ENCODE results near the gene GFM2. TPM values are rescaled to one million over a fixed set of nuclear protein-coding genes. Genes with fewer than 3 reads are reported as not detected.
"Not testable (repeated sequence)": the region's sequence is repeated elsewhere in the genome, so short reads cannot be mapped to it uniquely, and the experiment has no call there.

GFM2 gene
- polyA plus RNA-seq, 1 donor, result 26.1 TPM

GRCh38 chr5:74736759-74737158 is 30.2 kb downstream of the GFM2 start:
- no peaks in the 10 kb centered on the region for H3K9me3 ChIP-seq (ENCODE audit: control insufficient read depth, low read depth, low read length)
- DNase-seq, result no peak
- peaks cover 43% of the 10 kb centered on the region for H3K36me3 ChIP-seq (ENCODE audit: control insufficient read depth, insufficient read depth, low read length)
- no peak overlapping the region for H3K4me3 ChIP-seq (ENCODE audit: low read length)
- WGBS (ENCODE audit: insufficient coverage, low lambda C conversion rate), result 100% methylated on average over 2 of the region's 6 CpGs
- H3K27me3 ChIP-seq (ENCODE audit: control insufficient read depth, insufficient read depth, low read length), result no peaks in the 10 kb centered on the region
- H3K4me1 ChIP-seq (ENCODE audit: control insufficient read depth, insufficient read depth, low read length), result no peaks in the 10 kb centered on the region
- no peak overlapping the region for H3K27ac ChIP-seq (ENCODE audit: low read length)

DNA sequence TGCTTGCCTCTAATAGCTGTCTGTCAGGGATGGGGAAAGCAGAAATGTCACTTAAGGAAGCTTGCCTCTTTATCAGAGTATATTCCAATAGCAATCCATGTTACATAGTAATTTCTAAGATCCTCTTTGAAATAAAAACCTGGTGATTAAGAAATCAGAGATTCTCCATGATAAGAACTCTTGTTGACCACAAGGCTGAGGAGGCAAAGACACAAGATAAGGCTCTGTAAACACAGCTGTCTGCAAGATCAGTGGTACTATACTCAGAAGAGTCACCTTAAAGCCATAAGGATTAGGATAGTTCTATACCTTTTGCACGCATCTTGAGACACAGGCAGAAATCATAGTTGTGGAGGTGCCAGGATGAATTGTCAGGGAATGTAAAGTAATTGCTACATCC is 41.6 kb downstream of the GFM2 start:
- Histone ChIP-seq H3K36me3 (ENCODE audit: control insufficient read depth, insufficient read depth, low read length) (peaks cover 65% of the 10 kb centered on the region), H3K9me3 (ENCODE audit: control insufficient read depth, low read depth, low read length) (no peaks in the 10 kb centered on the region), H3K27me3 (ENCODE audit: control insufficient read depth, insufficient read depth, low read length) (no peaks in the 10 kb centered on the region), H3K4me1 (ENCODE audit: control insufficient read depth, insufficient read depth, low read length) (no peaks in the 10 kb centered on the region), H3K4me3 (ENCODE audit: low read length) (no peak overlapping the region), H3K27ac (ENCODE audit: low read length) (no peak overlapping the region)
- no peak for DNase-seq
- 80% methylated on average over 1 of the region's 1 CpG for WGBS (ENCODE audit: insufficient coverage, low lambda C conversion rate)

- Histone ChIP-seq H3K4me3 (ENCODE audit: low read length) (no peak overlapping the region), H3K27me3 (ENCODE audit: control insufficient read depth, insufficient read depth, low read length) (no peaks in the 10 kb centered on the region), H3K9me3 (ENCODE audit: control insufficient read depth, low read depth, low read length) (no peaks in the 10 kb centered on the region), H3K4me1 (ENCODE audit: control insufficient read depth, insufficient read depth, low read length) (no peaks in the 10 kb centered on the region), H3K36me3 (ENCODE audit: control insufficient read depth, insufficient read depth, low read length) (peaks cover 66% of the 10 kb centered on the region), H3K27ac (ENCODE audit: low read length) (no peak overlapping the region)
- WGBS (ENCODE audit: insufficient coverage, low lambda C conversion rate), result 100% methylated on average over 1 of the region's 1 CpG
- DNase-seq, result no peak
These were observed 44.6 kb downstream of the GFM2 start for GRCh38 chr5:74722271-74722670.

- 60% methylated on average over 1 of the region's 1 CpG for WGBS (ENCODE audit: insufficient coverage, low lambda C conversion rate)
- Histone ChIP-seq H3K27ac (ENCODE audit: low read length) (no peak overlapping the region), H3K36me3 (ENCODE audit: control insufficient read depth, insufficient read depth, low read length) (peaks cover 44% of the 10 kb centered on the region), H3K4me1 (ENCODE audit: control insufficient read depth, insufficient read depth, low read length) (no peaks in the 10 kb centered on the region), H3K4me3 (ENCODE audit: low read length) (no peak overlapping the region), H3K9me3 (ENCODE audit: control insufficient read depth, low read depth, low read length) (no peaks in the 10 kb centered on the region), H3K27me3 (ENCODE audit: control insufficient read depth, insufficient read depth, low read length) (no peaks in the 10 kb centered on the region)
- no peak for DNase-seq
These were observed 49.3 kb downstream of the GFM2 start for GRCh38 chr5:74717596-74717995.

- Histone ChIP-seq H3K4me3 (ENCODE audit: low read length) (no peak overlapping the region), H3K27me3 (ENCODE audit: control insufficient read depth, insufficient read depth, low read length) (no peaks in the 10 kb centered on the region), H3K27ac (ENCODE audit: low read length) (no peak overlapping the region), H3K4me1 (ENCODE audit: control insufficient read depth, insufficient read depth, low read length) (peaks cover 3% of the 10 kb centered on the region), H3K9me3 (ENCODE audit: control insufficient read depth, low read depth, low read length) (no peaks in the 10 kb centered on the region), H3K36me3 (ENCODE audit: control insufficient read depth, insufficient read depth, low read length) (peaks cover 42% of the 10 kb centered on the region)
- DNase-seq, result no peak
- WGBS (ENCODE audit: insufficient coverage, low lambda C conversion rate), result 90% methylated on average over 3 of the region's 4 CpGs
These were observed 73.7 kb downstream of the GFM2 start for GRCh38 chr5:74693191-74693590.

DNA sequence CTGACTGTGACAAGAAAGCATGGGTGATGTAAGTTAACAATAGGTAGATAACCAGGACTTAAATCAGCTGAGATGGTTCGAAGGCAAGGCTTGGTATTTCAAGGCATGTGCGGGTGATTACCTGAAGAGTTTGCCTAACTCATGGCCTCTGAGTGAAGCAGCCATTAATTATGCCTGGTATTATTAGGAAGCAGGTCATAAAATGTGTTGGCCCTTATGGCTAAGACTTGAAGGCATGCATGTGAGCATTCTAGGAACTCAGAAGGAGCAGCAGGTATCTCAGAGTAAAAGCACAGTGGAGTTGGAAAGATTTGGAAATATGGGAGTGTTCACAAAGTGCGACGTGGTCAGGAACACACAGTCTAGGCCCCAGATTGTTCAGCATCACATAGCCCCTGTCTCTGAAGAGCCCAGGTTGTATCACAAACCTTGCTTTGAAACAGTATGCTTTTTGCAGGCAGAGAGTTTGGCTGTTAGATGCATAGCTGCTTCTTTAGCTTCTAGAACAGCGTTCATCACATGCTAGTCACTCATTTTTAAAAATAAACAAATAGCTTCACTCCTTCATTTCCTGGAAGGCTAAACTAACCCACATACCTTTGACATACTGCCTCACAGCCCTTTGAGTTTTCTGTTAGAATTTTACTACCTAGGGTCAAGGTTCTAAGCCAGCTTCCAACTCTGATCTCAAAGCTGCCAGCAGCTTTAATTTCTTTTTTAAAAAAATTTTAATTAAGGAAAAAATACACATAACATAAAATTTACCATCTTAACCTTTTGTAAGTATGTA is 79.8 kb downstream of the GFM2 start:
- DNase-seq, result peak; percentile 19 to 69
- peak overlapping the region; percentile 59 for H3K27ac ChIP-seq (ENCODE audit: low read length)
- peaks cover 12% of the 10 kb centered on the region for H3K4me1 ChIP-seq (ENCODE audit: control insufficient read depth, insufficient read depth, low read length)
- H3K4me3 ChIP-seq (ENCODE audit: low read length), result peak overlapping the region; percentile 85
- WGBS (ENCODE audit: insufficient coverage, low lambda C conversion rate), result 20% methylated on average over 1 of the region's 5 CpGs
- no peaks in the 10 kb centered on the region for H3K9me3 ChIP-seq (ENCODE audit: control insufficient read depth, low read depth, low read length)
- no peaks in the 10 kb centered on the region for H3K27me3 ChIP-seq (ENCODE audit: control insufficient read depth, insufficient read depth, low read length)
- peaks cover 12% of the 10 kb centered on the region for H3K36me3 ChIP-seq (ENCODE audit: control insufficient read depth, insufficient read depth, low read length)

- Histone ChIP-seq H3K4me1 (ENCODE audit: control insufficient read depth, insufficient read depth, low read length) (peaks cover 12% of the 10 kb centered on the region), H3K36me3 (ENCODE audit: control insufficient read depth, insufficient read depth, low read length) (peaks cover 7% of the 10 kb centered on the region), H3K27me3 (ENCODE audit: control insufficient read depth, insufficient read depth, low read length) (no peaks in the 10 kb centered on the region), H3K4me3 (ENCODE audit: low read length) (peak overlapping the region; percentile 85), H3K9me3 (ENCODE audit: control insufficient read depth, low read depth, low read length) (no peaks in the 10 kb centered on the region), H3K27ac (ENCODE audit: low read length) (peak overlapping the region; percentile 59)
- DNase-seq, result peak; percentile 6 to 46
- no CpG with 5 or more reads among the region's 10 CpGs for WGBS (ENCODE audit: insufficient coverage, low lambda C conversion rate)
These were observed 80.8 kb downstream of the GFM2 start for GRCh38 chr5:74685979-74686631.

DNA sequence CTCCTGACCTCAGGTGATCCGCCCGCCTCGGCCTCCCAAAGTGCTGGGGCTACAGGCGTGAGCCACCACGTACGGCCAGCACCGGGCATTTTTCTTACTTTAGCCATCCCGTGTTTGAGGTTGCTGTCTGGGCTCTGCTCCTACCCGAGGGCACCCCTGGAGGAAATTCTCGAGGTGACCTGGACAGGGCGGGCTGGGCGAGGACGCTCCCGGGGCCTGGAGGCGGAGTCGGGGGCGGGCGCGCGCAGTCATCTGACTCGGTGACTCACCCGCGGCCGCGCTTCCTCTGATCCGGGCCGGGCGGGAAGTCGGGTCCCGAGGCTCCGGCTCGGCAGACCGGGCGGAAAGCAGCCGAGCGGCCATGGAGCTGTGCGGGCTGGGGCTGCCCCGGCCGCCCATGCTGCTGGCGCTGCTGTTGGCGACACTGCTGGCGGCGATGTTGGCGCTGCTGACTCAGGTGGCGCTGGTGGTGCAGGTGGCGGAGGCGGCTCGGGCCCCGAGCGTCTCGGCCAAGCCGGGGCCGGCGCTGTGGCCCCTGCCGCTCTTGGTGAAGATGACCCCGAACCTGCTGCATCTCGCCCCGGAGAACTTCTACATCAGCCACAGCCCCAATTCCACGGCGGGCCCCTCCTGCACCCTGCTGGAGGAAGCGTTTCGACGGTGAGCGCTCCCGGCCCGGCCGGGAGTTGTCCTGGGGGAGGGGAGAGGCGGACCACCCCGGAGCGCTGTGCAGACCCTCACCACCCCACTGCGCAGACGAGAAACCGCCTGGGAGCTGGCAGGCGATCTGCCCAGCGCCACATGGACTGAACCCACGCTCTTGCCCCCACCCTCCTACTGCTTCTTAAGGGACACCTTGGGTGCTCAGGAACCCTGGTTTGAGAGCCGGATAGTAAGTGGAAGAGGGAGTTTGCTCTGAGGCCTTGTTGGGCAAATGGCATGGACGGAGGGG is 81.7 kb downstream of the GFM2 start, which contains the start of gene HEXB:
Gene HEXB, plus strand, starts transcription at position 334 of the 952 bp plus-strand sequence. Its CDS starts 28 bp downstream, at position 362.
- peak; percentile 86 to 94 for DNase-seq
- Histone ChIP-seq H3K27ac (ENCODE audit: low read length) (peak within 1 kb of the TSS; percentile 59), H3K9me3 (ENCODE audit: control insufficient read depth, low read depth, low read length) (no peaks in the 10 kb centered on the region), H3K27me3 (ENCODE audit: control insufficient read depth, insufficient read depth, low read length) (no peaks in the 10 kb centered on the region), H3K36me3 (ENCODE audit: control insufficient read depth, insufficient read depth, low read length) (peaks cover 5% of the 10 kb centered on the region), H3K4me1 (ENCODE audit: control insufficient read depth, insufficient read depth, low read length) (peaks cover 12% of the 10 kb centered on the region), H3K4me3 (ENCODE audit: low read length) (peak within 1 kb of the TSS; percentile 85)
- WGBS (ENCODE audit: insufficient coverage, low lambda C conversion rate), result no CpG with 5 or more reads among the region's 78 CpGs

GRCh38 chr5:74679966-74680365 is 87.0 kb downstream of the GFM2 start:
- no CpG with 5 or more reads among the region's 4 CpGs for WGBS (ENCODE audit: insufficient coverage, low lambda C conversion rate)
- no peaks in the 10 kb centered on the region for H3K27me3 ChIP-seq (ENCODE audit: control insufficient read depth, insufficient read depth, low read length)
- DNase-seq, result no peak
- no peaks in the 10 kb centered on the region for H3K9me3 ChIP-seq (ENCODE audit: control insufficient read depth, low read depth, low read length)
- H3K4me3 ChIP-seq (ENCODE audit: low read length), result no peak overlapping the region
- peaks cover 7% of the 10 kb centered on the region for H3K4me1 ChIP-seq (ENCODE audit: control insufficient read depth, insufficient read depth, low read length)
- no peaks in the 10 kb centered on the region for H3K36me3 ChIP-seq (ENCODE audit: control insufficient read depth, insufficient read depth, low read length)
- no peak overlapping the region for H3K27ac ChIP-seq (ENCODE audit: low read length)

- not testable (repeated sequence) for H3K36me3 ChIP-seq (ENCODE audit: control insufficient read depth, insufficient read depth, low read length); H3K27ac ChIP-seq (ENCODE audit: low read length); H3K4me1 ChIP-seq (ENCODE audit: control insufficient read depth, insufficient read depth, low read length); H3K27me3 ChIP-seq (ENCODE audit: control insufficient read depth, insufficient read depth, low read length); H3K4me3 ChIP-seq (ENCODE audit: low read length); H3K9me3 ChIP-seq (ENCODE audit: control insufficient read depth, low read depth, low read length)
- 100% methylated on average over 1 of the region's 3 CpGs for WGBS (ENCODE audit: insufficient coverage, low lambda C conversion rate)
- peak; percentile 38 to 39 for DNase-seq
These were observed 87.6 kb downstream of the GFM2 start for GRCh38 chr5:74679300-74679699.

Measured in large intestine (tissue), 3 donors.